Stimulated activated CD8-positive, alpha-beta memory T cell treated with anti-CD3 and anti-CD28 coated beads, Interleukin-4, amount 100 ng/mL, for 24 hours (primary cell): Measurements from ENCODE around the gene NTNG2.
"Not testable (repeated sequence)": the region's sequence is repeated elsewhere in the genome, so short reads cannot be mapped to it uniquely, and the experiment has no call there.

Source experiments
- DNase-seq: peaks from one replicate; pipeline ENCODE4 v3.0.0-alpha.2; 2020; ENCODE audit warnings: low read depth

Gene NTNG2

DNA sequence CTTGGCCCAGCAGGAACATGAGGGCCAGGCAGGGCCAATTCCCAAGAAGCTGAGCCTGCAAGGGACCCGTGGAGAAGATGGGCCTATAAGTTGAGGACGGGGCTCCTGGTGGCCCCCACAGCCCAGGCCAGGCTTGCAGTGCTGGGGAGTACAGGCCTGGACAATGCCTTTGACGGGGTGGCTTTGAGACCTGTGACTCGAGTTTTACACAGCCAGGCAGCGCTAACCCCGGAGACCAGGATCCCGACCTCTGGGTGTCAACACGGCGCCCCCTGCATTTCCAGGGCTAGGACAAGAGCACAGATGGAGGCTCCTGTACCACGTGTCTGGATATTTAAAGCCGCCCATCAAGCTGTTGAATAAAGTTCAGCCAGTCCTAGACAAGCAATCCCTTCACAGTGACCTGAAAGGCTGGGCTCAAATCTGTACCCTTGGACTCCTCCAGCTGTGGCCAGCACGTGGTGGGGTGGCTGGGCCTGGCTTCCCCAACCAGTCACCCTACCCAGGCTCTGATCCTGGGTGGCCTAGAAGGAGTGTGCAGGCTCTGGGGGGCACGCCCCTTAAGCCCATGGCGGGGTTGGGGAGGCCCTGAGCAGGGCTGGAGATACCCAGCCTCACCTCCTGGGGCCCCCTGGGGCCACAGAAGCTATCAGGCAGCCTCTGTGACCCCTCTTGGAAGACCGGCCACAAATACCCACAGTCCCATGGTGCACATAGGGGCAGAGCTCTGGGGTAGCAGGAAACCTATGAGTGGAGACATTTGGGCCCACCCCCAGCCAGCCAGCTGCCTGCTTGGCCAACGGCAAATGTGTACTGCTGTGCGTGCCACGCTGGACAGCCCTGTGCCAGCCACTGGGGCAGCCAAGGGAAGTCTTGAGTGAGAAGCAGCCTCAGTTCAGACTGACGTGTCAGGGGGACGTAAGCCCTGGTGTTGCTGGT is 88.7 kb downstream of the NTNG2 start:
- no peak for DNase-seq

- no peak for DNase-seq
Observed at GRCh38 chr9:132260846-132261245, 99.0 kb downstream of the NTNG2 start.

DNA sequence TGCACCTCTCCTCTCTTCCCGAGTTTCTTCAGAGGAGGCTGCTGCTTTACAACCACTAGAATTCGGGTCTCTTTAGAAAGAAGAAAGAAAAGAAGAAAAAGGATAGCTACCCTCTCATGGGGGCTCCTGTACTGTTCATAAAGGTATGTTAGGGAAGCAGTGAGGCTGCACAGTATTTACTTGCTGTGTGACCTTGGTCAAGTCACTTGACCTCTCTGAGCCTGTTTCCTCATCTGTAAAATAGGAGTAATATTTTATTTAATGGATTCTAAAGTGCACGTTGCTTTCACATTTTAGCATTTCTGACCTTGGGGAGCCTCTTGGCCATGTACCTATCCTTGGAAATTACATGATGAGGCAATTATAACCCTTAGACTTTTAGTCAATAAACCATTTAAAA is 104.2 kb downstream of the NTNG2 start:
- DNase-seq, result no peak

DNA sequence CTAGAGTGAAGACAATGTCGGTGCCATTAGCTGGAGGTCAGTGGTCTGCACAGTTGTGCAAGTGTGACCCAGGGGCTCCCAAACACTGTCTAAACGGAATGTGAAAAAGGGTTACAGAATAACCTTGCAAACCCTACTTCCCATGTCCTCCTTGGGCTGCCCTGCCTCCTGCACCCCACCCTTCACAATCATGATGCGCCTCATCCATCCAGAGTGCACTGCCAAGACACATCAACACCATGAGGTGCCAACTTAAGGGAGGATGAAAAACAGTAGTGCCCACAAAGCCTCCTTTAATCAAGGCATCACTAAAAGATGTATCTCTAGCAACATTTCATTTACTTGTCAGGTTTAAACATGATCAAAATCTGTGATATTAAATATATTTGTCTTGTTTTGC is 105.8 kb downstream of the NTNG2 start:
- no peak for DNase-seq

DNA sequence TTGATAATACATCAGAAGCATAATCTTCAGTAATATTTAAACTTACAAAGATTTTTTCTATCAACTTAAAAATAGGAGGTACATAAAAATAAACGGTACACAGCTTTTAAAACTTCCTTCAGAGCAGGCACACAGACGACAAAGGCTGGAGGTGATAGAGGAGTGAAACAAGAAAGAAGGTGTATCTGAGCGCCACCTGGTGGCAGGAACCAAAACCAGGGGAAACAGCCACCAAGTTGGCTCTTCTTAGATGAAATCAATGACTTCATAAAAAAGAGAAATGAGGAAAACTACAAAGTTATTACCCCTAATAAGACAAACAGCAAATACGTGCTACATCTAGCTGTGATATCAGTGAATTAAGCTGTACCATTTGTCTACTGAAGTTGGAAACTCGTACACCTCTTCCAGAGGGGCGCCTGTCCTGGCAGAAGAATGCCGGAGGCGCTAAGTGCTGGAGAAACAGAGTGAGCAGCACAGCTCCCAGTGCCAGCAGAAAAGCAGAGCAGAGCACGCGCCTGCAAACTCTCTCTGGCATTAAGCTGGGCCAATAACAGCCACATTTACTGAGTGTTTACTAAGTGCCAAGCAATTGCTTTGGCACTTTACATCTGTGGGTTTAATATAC is 107.0 kb downstream of the NTNG2 start:
- peak; percentile 58 for DNase-seq

DNA sequence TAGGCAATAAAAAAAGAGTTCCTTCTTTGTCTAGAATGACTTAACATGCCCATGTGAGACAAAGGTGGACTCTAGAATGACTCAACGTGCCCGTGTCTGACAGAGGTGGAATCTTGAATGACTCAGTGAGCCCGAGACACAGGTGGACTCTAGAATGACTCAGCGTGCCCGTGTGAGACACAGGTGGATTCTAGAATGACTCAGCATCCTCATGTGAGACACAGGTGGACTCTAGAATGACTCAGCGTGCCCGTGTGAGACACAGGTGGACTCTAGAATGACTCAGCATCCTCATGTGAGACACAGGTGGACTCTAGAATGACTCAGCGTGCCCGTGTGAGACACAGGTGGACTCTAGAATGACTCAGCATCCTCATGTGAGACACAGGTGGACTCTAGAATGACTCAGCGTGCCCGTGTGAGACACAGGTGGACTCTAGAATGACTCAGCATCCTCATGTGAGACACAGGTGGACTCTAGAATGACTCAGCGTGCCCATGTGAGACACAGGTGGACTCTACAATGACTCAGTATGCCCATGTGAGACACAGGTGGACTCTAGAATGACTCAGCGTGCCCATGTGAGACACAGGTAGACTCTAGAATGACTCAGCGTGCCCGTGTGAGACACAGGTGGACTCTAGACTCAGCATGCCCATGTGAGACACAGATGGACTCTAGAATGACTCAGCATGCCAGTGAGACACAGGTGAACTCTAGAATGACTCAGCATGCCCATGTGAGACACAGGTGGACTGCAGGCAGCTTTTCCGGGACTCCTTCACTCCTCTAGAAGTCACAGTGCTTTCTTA is 108.1 kb downstream of the NTNG2 start:
- not testable (repeated sequence) for DNase-seq

- no peak for DNase-seq
Observed at GRCh38 chr9:132274861-132275260, 113.0 kb downstream of the NTNG2 start.

GRCh38 chr9:132283165-132283564 is 121.3 kb downstream of the NTNG2 start:
- no peak for DNase-seq

DNA sequence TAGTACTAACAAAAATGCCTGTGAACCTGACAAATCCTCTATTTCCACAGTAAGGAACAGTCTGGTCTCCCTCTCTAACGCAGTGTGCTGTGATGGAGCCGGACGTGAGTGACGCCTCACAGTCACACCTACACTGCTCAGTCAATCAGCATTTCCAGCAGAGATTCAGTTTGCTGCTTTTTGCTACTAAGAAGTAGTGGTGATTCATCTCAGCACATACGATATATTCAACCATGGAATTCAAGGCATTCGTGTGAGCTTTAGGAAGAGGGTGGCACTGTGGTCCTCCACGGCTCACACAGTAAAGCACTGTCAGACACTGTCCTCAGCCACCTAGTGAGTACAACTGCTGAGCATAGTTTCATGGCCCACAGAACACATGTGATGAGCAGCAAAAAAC is 122.0 kb downstream of the NTNG2 start:
- no peak for DNase-seq

DNA sequence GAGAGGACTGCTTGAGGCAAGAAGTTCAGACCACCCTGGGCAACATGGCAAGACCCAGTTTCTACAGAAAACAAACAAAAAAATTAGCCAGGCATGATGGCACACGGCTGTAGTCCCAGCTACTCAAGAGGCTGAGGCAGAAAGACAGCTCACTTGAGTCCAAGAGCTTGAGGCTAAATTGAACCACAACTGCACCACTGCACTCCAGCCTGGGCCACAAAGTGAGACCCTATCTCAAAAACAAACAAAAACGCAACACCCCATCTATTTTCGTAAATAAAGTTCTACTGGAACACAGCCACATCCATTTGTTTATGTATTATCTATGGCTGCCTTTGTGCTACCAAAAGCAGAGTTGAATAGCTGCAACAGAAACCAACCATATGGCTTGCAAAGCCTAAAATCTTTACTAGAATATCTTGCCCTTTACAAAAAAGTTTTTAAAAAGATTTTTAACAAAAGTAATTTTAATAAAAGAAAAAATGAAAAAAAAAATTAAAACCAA is 125.5 kb downstream of the NTNG2 start:
- no peak for DNase-seq

GRCh38 chr9:132288361-132288760 is 126.5 kb downstream of the NTNG2 start:
- no peak for DNase-seq

DNA sequence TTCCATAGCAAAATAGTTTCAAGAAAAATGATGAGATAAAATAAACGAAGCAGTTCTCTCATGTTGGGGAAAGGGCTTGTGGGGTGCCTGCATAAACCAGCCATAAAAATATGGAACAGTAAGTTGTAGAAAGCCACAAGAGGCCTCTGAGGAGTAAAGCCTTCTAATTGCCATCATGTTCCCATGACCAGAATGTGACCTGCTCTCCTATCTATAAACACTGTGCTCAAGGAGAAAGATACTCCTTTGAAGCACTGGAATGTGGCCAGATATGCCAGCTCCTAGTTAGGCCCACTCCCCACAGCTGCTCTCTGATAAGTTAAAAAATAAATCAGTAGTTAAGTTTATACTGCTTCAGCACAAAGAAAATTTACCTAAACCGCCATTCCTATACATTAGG is 127.1 kb downstream of the NTNG2 start:
- DNase-seq, result no peak

GRCh38 chr9:132293145-132293721 is 131.4 kb downstream of the NTNG2 start:
- no peak for DNase-seq
